Vagina (tissue), 2 donors: ENCODE data around the gene C17orf100.

Source experiments
- CTCF ChIP-seq, 3 experiments: fragments of 450-650 bp in 2 of 3; fragments of 200-600 bp in 1 of 3; sonication (generic) in 1 of 3; IDR thresholded peaks; one replicate each; pipeline ENCODE4 v1.5.1; 2017 to 2019; ENCODE audit warnings: antibody characterized with exemption in 3 of 3, mild to moderate bottlenecking in 2 of 3, moderate library complexity in 2 of 3
- POLR2AphosphoS5 ChIP-seq, 2 donors: sonication (generic); formaldehyde crosslinking; IDR thresholded peaks; one replicate each; pipeline ENCODE4 v1.9.0; 2017; ENCODE audit warnings: antibody characterized with exemption in 2 of 2, mild to moderate bottlenecking in 2 of 2, low read depth in 1 of 2; ENCODE audit not compliant: insufficient read depth in 1 of 2

GRCh38 chr17:6681176-6681575 is 29.6 kb downstream of the C17orf100 start:
- TF ChIP-seq CTCF (IDR thresholded peaks at IDR 0.05) (no peak), POLR2AphosphoS5 (IDR thresholded peaks at IDR 0.05; ENCODE audit: insufficient read depth in 1 of 2, low read depth in 1 of 2) (no peak)
